ENCODE measurements around the gene HEATR5B. TPM values are rescaled to one million over a fixed set of nuclear protein-coding genes. Genes with fewer than 3 reads are reported as not detected.

The HEATR5B gene
- total RNA-seq, 1 donor from 2014 or later: 22.2 TPM

- Mint-ChIP-seq H3K27me3 (no peaks in the 10 kb centered on the region), H3K9me3 (ENCODE audit: low read depth) (no peaks in the 10 kb centered on the region), H3K4me1 (ENCODE audit: low read depth) (no peaks in the 10 kb centered on the region), H3K27ac (no peak overlapping the region), H3K36me3 (ENCODE audit: insufficient read depth) (peaks cover 14% of the 10 kb centered on the region), H3K4me3 (ENCODE audit: low read depth) (no peak overlapping the region)
- TF ChIP-seq CTCF (IDR thresholded peaks at IDR 0.05; ENCODE audit: unreplicated experiment): peak; percentile 31
- DNase-seq (ENCODE audit: low spot score, unreplicated experiment): no peak
Observed at GRCh38 chr2:37026050-37026449, 58.1 kb downstream of the HEATR5B start.

- peaks cover 12% of the 10 kb centered on the region for H3K36me3 Mint-ChIP-seq (ENCODE audit: insufficient read depth)
- no peak for TF ChIP-seq CTCF (IDR thresholded peaks at IDR 0.05; ENCODE audit: unreplicated experiment)
Observed at GRCh38 chr2:37020887-37021796, 63.0 kb downstream of the HEATR5B start.

GRCh38 chr2:37020212-37020886 is 63.8 kb downstream of the HEATR5B start:
- Mint-ChIP-seq H3K4me3 (ENCODE audit: low read depth) (no peak overlapping the region), H3K27ac (no peak overlapping the region), H3K27me3 (no peaks in the 10 kb centered on the region), H3K36me3 (ENCODE audit: insufficient read depth) (peaks cover 13% of the 10 kb centered on the region), H3K9me3 (ENCODE audit: low read depth) (no peaks in the 10 kb centered on the region), H3K4me1 (ENCODE audit: low read depth) (no peaks in the 10 kb centered on the region)
- no peak for DNase-seq (ENCODE audit: low spot score, unreplicated experiment)
- TF ChIP-seq CTCF (IDR thresholded peaks at IDR 0.05; ENCODE audit: unreplicated experiment): no peak

More at GRCh38 chr2:37020887-37021796, 63.0 kb downstream of the HEATR5B start:
- Mint-ChIP-seq H3K9me3 (ENCODE audit: low read depth) (no peaks in the 10 kb centered on the region), H3K27ac (peak overlapping the region; percentile 83), H3K27me3 (no peaks in the 10 kb centered on the region), H3K4me1 (ENCODE audit: low read depth) (no peaks in the 10 kb centered on the region), H3K4me3 (ENCODE audit: low read depth) (no peak overlapping the region)
- no peak for DNase-seq (ENCODE audit: low spot score, unreplicated experiment)

DNA sequence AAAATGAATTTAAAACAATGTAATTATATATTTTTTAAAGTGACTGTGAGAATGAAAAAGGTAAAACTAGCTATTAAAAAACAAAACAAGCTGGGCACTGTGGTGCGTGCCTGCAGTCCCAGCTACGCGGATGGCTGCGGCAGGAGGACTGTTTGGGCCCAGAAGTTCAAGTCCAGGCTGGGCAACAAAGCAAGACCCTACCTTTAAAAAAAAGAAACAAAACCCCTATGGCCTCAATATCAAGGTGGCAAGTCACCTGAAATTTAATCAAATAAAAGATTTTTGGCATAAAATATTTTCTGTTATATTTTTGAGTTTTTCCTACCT is 70.9 kb downstream of the HEATR5B start:
- DNase-seq (ENCODE audit: low spot score, unreplicated experiment): no peak
- Mint-ChIP-seq H3K9me3 (ENCODE audit: low read depth) (no peaks in the 10 kb centered on the region), H3K27me3 (no peaks in the 10 kb centered on the region), H3K27ac (no peak overlapping the region), H3K4me3 (ENCODE audit: low read depth) (no peak overlapping the region), H3K4me1 (ENCODE audit: low read depth) (no peaks in the 10 kb centered on the region), H3K36me3 (ENCODE audit: insufficient read depth) (peaks cover 16% of the 10 kb centered on the region)
- TF ChIP-seq CTCF (IDR thresholded peaks at IDR 0.05; ENCODE audit: unreplicated experiment): no peak

- DNase-seq (ENCODE audit: low spot score, unreplicated experiment): no peak
- no peaks in the 10 kb centered on the region for H3K9me3 Mint-ChIP-seq (ENCODE audit: low read depth)
- no peak for TF ChIP-seq CTCF (IDR thresholded peaks at IDR 0.05; ENCODE audit: unreplicated experiment)
- no peaks in the 10 kb centered on the region for H3K27me3 Mint-ChIP-seq
- H3K27ac Mint-ChIP-seq: no peak overlapping the region
- H3K36me3 Mint-ChIP-seq (ENCODE audit: insufficient read depth): peaks cover 16% of the 10 kb centered on the region
- no peak overlapping the region for H3K4me3 Mint-ChIP-seq (ENCODE audit: low read depth)
- H3K4me1 Mint-ChIP-seq (ENCODE audit: low read depth): no peaks in the 10 kb centered on the region
Observed at GRCh38 chr2:37011130-37011529, 73.0 kb downstream of the HEATR5B start.
